Activated T-cell treated with anti-CD3 and anti-CD28 coated beads for 4 hours (primary cell): ENCODE measurements around the gene AKR1B1.

Source experiments
- DNase-seq: peaks from one replicate; pipeline ENCODE4 v3.0.0-alpha.2; 2020

AKR1B1 gene

GRCh38 chr7:134443396-134444070, 15.4 kb downstream of the AKR1B1 start:
- DNase-seq: no peak

DNA sequence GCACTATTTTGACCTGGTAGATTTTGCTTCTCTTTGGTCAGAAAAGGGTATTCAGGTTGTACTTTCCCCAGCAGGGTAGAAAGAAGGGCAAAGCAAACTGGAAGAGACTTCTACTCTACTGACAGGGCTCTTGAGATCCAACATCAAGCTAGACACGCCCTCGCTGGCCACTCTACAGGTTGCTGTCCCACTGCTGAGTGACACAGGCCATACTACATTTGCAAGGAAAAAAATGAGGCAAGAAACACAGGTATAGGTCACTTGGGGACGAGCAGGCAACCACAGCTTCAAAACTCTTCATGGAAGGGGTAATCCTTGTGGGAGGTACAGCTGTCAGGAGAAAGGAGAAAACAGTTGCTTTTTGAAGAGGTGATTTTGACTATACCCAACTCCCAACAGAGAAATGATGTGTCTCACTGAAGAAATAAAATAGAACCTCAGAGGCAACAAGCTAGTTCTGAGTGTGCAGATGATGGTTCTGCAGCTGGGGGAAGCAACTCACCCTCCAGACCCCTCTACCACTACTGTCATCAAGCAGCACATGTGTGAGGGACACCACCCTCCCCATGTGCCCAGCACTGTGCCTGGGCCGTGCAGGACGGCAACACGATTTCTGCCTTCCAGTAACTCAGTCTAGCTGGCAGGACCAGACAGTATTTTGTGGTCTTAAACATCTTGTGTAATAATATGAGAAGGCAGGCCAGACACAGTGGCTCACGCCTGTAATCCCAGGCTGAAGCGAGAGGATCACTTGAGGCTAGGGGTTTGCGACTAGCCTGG, 16.3 kb downstream of the AKR1B1 start:
- DNase-seq: no peak

- DNase-seq: no peak
Observed at GRCh38 chr7:134441264-134441663, 17.6 kb downstream of the AKR1B1 start.

- no peak for DNase-seq
Observed at GRCh38 chr7:134440476-134440875, 18.4 kb downstream of the AKR1B1 start.

- no peak for DNase-seq
Observed at GRCh38 chr7:134440067-134440466, 18.8 kb downstream of the AKR1B1 start.

- DNase-seq: no peak
Observed at GRCh38 chr7:134438946-134439345, 20.0 kb downstream of the AKR1B1 start.

GRCh38 chr7:134435161-134435920, 23.6 kb downstream of the AKR1B1 start:
- no peak for DNase-seq

DNA sequence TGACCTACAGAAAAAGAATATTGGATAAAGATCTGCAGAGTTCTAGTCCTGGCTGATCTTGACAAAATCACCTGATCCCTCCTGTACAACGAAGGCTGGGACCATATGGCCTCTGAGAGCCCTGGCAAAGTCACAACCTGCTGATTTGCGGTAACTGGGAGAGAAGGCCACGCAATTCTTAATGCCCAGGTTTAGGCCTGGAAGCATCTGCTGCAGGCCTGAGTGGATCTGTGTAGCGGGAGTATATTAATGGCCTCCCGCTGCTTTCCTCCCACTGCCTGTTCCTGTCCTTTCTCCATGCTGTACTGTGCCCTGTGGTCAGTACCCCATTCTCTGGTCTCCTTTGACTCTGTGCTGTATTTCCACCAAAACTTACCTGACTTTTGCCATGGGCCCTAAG, 24.2 kb downstream of the AKR1B1 start:
- no peak for DNase-seq

GRCh38 chr7:134433430-134433829, 25.5 kb downstream of the AKR1B1 start:
- DNase-seq: no peak

DNA sequence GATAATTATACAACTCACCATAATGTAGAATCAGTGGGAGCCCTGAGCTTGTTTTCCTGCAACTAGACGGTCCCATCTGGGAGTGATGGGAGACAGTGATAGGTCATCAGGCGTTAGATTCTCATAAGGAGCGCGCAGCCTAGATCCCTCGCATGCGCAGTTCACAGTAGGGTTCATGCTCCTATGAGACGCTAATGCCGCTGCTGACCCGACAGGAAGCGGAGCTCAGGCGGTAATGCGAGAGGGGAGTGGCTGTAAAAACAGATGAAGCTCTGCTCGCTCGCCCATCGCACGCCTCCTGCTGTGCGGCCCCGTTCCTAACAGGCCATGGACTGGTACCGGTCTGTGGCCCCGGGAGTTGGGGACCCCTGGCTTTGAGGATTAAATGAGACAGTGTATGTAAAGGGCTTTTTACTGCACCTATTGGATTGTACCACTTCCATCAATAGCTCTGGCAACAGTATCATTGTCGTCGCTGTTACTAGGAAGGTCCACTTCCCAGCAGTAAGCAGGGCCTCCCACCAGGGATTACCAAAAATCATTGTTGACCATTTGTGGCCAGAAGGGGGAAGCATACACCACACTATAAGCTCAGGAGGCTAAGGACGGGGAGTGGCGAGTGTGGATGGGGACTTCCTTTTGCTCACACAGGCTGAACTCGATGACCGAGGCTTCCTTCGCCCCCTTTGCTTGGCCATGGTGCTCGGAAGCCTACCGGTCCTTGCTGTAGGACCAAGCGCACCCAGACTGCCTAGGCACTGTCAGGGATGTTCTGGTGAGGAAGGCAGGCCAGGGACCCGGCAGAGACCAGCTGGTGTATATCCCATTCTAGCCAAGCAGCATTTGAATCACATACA, 26.4 kb downstream of the AKR1B1 start:
- DNase-seq: peak; percentile 45

DNA sequence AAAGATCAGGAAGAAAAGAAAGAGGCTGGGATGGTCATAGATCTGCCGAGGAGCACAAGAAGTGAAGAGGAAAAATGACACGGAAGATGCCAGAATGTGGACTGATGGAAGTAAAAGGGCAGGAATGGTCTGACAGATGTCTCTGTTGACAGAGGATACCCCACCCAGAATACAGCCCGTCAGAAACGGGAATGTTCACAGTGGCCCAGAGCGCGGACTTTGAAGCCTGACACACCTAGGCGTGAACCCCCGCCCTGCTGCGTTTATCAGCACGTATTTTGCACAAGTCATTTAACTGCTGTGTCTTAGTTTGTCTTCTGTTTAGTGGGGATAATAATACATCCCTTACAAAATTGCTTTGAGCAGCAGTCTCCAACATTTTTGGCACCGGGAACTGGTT, 27.1 kb downstream of the AKR1B1 start:
- DNase-seq: no peak

DNA sequence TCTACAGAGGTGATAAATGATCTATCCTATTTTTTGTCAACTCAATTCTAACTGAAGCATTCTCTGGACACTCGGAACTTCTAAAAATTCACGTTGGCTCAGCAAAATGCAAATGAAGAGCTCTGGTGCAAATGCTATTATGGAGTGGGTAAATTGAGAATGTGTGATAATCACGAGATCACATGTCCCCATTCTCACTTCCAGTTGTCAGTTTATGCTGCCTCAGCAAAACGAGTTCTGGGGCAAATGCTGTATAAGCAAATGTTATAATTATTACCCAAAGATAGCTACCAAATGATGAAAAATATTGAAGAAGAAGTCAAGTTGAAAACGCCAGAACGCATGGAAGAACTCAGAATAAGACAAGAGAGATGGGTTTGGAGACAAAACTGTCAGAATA, 29.4 kb downstream of the AKR1B1 start:
- DNase-seq: no peak

DNA sequence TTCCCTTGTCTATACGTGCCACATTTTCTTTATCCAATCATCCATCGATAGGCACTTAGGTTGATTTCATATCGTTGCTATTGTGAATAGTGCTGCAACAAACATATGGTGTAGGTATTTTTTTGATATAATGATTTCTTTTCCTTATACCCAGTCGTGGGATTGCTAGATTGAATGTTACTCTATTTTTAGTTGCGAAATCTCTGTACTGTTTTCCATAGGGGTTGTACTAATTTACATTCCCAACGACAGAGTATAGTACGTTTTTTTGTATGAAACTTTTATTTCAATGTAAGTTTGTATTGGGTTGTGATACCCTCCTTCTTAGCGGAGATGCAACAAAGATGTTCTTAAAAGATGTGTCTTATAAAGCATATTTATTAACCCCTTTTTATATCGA, 30.0 kb downstream of the AKR1B1 start:
- no peak for DNase-seq

DNA sequence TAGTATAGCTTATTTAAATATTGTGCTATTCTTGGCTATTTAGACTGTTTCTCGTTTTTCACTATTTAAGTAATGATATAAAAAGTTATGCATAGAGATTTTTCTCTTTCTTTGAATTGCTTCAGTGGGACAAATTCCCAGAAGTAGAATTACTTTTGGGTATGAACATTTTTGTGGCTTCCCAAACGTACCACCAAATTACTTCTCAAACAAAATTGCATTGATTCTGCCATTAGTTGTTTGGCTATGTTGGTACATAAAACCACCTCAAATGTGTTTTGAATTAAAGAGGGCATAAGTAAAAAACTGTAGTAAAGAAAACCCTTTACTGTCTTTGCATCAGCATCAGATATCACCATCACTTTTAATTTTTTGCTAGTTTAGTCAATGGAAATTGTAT, 31.0 kb downstream of the AKR1B1 start:
- DNase-seq: no peak

- DNase-seq: no peak
Observed at GRCh38 chr7:134425777-134426176, 33.1 kb downstream of the AKR1B1 start.

DNA sequence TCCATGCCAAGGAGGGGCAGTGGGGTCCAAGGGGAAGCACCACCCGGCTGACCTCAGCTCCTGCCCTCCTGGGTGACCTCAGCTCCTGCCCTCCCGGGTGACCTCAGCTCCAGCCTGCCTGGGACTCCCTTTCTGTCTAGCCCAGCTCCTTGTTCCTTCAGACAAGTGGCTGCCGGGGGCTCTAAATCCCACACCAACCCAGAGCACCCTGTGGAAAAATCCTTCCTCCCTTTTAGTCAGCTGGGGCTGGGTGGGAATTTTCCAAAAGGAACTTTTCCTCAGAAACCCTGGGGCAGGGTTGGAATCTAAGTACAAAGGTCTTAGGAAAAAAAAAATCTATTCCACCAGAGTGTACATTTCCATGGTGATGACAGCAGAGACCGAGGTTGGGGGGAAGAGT, 36.3 kb downstream of the AKR1B1 start:
- DNase-seq: no peak

DNA sequence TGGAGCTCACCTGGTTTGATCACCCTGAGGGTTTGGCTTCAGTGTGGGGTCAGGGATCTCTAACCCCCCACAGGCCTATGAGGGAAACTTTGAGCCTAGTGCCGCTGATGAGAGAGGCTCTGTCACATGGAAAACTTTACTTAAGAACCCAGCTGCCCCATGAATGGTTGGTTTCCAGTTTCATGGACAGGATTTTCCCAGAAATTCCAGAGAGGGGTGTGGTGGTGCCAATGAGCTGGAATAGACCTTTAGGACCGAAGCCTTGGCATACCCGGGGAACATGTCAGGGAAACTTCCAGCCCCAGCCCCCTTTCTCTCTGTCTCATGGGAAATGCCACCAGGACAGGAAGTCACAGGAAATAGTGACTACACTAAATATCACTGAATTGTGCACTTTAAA, 36.9 kb downstream of the AKR1B1 start:
- DNase-seq: no peak

DNA sequence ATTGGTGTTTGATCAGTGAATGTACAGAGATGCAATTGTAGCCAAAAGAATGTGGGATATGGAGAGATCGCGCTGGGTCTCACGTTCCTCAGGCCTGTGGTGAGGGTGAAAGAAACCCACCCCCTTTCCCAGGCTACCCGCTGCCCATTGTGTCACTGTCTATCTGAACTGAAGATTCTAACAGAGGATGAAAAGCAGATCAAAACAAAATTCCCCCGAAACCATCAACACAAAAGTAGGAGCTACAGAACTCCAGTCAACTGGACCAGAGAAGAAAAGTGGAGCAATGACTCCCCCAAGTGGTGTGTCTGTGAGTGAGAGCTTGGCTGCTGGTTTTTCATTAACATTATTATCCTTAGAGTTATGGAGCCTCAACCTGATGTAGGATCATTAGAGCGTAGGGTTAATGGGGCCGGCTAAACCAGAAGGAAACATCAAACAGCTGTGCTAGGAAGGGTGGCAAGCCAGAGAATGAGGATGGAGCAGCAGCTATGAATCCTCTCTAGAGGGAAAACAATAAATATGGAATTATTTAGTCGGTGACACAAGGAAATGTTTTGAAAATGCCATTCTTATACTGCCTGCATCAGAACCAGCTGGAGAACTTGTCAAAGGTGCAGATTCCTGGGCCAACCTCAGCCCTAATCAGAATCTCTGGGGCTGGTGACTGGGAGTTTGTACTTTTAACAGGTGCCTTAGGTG, 38.3 kb downstream of the AKR1B1 start:
- no peak for DNase-seq

GRCh38 chr7:134419875-134420274, 39.0 kb downstream of the AKR1B1 start:
- DNase-seq: no peak

DNA sequence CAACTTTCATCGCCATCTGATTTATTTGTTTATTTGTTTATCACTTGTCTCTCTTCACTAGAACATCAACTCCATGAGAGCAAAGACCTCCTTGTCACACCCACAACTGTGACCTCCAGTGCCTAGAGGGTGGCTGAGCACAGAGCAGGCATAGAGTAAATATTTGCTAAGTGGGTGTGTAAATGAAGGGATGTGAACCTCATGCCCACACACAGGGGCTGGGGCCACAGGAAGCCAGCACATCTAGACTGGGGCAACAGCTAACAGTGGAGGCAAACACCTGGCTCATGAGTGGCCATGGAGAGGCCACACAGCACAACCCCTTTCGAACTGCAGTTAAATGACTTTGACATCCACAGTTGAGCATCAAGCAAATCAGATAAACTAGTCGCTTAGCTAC, 39.8 kb downstream of the AKR1B1 start:
- no peak for DNase-seq

DNA sequence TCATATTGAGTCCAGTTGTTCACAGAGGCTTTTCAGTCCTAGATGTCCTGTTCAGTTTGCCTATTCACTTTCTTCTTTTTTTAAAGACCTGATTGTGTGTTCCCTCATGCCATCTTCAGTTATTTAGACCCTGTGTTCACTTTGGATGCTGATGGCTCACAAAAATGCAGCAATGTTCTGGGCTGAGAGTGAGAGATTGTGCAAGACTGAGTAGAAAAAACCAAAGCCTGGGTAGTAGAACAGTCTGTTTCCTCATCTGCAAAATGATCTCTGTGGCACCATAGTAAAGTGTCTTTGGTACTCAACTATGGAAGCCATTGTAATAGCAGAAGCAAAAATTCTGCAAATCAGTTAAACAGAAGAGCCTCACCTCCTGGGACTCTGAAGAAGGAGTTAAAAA, 43.2 kb downstream of the AKR1B1 start:
- no peak for DNase-seq

- DNase-seq: no peak
Observed at GRCh38 chr7:134414109-134414508, 44.8 kb downstream of the AKR1B1 start.
